Loucy (cell line): Measurements from ENCODE around the gene ACVRL1.

Experiments
- H2AFZ ChIP-seq: fragments of 200-600 bp; sonication (generic); 2 replicates; pipeline ENCODE4 v1.6.0; 2016; ENCODE audit warnings: antibody characterized with exemption, mild to moderate bottlenecking, low read length, moderate library complexity
- H3F3A ChIP-seq: fragments of 200-600 bp; 2 replicates; pipeline ENCODE4 v1.6.0; 2016; ENCODE audit warnings: antibody characterized with exemption, low read depth, mild to moderate bottlenecking
- H3K27me3 ChIP-seq: fragments of 200-600 bp; sonication (generic); 2 replicates; pipeline ENCODE4 v1.6.1; 2014; ENCODE audit warnings: low read length, mild to moderate bottlenecking; ENCODE audit not compliant: insufficient read depth, poor library complexity, severe bottlenecking
- H3K36me3 ChIP-seq: fragments of 200-600 bp; sonication (generic); 2 replicates; pipeline ENCODE4 v1.6.1; 2016; ENCODE audit warnings: low read length; ENCODE audit not compliant: insufficient read depth
- H3K4me1 ChIP-seq: fragments of 200-600 bp; sonication (generic); 2 replicates; pipeline ENCODE4 v1.5.1; 2014; ENCODE audit warnings: low read length, mild to moderate bottlenecking; ENCODE audit not compliant: insufficient read depth, poor library complexity, severe bottlenecking
- H3K4me2 ChIP-seq: fragments of 200-600 bp; sonication (generic); 2 replicates; pipeline ENCODE4 v1.6.0; 2014; ENCODE audit warnings: antibody characterized with exemption, low read length, low read depth, mild to moderate bottlenecking; ENCODE audit not compliant: poor library complexity, severe bottlenecking
- H3K4me3 ChIP-seq: fragments of 200-600 bp; sonication (generic); 2 replicates; pipeline ENCODE4 v1.5.1; 2014; ENCODE audit warnings: low read length, mild to moderate bottlenecking, mixed read lengths; ENCODE audit not compliant: poor library complexity, severe bottlenecking
- H3K79me2 ChIP-seq: fragments of 200-600 bp; sonication (generic); 2 replicates; pipeline ENCODE4 v1.6.1; 2014; ENCODE audit warnings: low read length; ENCODE audit not compliant: insufficient read depth
- H3K9ac ChIP-seq: fragments of 200-600 bp; sonication (generic); 2 replicates; pipeline ENCODE4 v1.6.0; 2014; ENCODE audit warnings: mild to moderate bottlenecking, low read depth, low read length, moderate library complexity; ENCODE audit not compliant: poor library complexity, severe bottlenecking
- H3K9me2 ChIP-seq: fragments of 200-600 bp; sonication (generic); replicated peaks from 2 replicates; pipeline ENCODE4 v1.6.1; 2016; ENCODE audit warnings: low read depth, low read length, mixed read lengths
- H3K9me3 ChIP-seq: fragments of 200-600 bp; sonication (generic); 2 replicates; pipeline ENCODE4 v1.6.1; 2014; ENCODE audit warnings: mild to moderate bottlenecking, antibody characterized with exemption, low read length, low read depth; ENCODE audit not compliant: insufficient read depth
- H4K20me1 ChIP-seq: fragments of 200-600 bp; sonication (generic); 2 replicates; pipeline ENCODE4 v1.6.0; 2014; ENCODE audit warnings: antibody characterized with exemption, low read length, mild to moderate bottlenecking; ENCODE audit not compliant: insufficient read depth, poor library complexity, severe bottlenecking
- EZH2phosphoT487 ChIP-seq: fragments of 200-600 bp; IDR thresholded peaks from 2 replicates; pipeline ENCODE4 v1.6.1; 2018; ENCODE audit warnings: antibody characterized with exemption, mild to moderate bottlenecking, moderate library complexity, borderline replicate concordance
- TF ChIP-seq, protein P1 (sequence below): fragments of 200-600 bp; sonication (generic); conservative IDR thresholded peaks from 2 replicates; pipeline ENCODE4 v1.5.1; 2014; ENCODE audit warnings: mild to moderate bottlenecking, antibody characterized with exemption, low read length

The ACVRL1 gene

DNA sequence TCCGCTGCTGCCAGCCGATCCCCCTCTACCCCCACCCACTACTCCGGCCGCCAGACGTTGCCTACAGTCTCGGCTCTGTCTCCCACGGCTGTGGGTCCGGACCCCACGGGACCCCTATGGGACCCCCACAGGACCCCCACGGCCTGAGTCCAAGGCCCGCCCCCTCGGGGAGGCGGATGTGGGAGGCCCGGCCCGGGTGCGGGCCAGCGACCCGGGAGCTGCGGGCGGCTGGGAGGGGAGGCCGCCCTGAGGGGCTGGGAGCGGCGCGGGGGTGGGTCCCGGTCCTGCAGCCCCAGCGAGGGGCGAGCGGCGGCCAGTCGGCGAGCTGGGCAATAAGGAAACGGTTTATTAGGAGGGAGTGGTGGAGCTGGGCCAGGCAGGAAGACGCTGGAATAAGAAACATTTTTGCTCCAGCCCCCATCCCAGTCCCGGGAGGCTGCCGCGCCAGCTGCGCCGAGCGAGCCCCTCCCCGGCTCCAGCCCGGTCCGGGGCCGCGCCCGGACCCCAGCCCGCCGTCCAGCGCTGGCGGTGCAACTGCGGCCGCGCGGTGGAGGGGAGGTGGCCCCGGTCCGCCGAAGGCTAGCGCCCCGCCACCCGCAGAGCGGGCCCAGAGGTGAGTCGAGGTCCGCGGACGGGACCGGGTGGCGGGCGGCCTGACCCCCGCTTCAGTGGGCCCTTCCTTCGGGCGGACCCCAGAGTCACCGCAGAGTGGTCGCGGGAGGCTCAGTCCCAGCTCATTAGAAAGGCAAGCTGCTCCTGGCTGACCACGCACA, at the start of gene ACVRL1:
TSS of gene ACVRL1 (plus strand) at position 422 of the 773 bp plus-strand sequence. CDS start 4,971 bp downstream, outside the sequence.
- no peak within 1 kb of the TSS for H3K4me2 ChIP-seq
- no peak for TF ChIP-seq EZH2phosphoT487
- TF ChIP-seq, protein P1, sequence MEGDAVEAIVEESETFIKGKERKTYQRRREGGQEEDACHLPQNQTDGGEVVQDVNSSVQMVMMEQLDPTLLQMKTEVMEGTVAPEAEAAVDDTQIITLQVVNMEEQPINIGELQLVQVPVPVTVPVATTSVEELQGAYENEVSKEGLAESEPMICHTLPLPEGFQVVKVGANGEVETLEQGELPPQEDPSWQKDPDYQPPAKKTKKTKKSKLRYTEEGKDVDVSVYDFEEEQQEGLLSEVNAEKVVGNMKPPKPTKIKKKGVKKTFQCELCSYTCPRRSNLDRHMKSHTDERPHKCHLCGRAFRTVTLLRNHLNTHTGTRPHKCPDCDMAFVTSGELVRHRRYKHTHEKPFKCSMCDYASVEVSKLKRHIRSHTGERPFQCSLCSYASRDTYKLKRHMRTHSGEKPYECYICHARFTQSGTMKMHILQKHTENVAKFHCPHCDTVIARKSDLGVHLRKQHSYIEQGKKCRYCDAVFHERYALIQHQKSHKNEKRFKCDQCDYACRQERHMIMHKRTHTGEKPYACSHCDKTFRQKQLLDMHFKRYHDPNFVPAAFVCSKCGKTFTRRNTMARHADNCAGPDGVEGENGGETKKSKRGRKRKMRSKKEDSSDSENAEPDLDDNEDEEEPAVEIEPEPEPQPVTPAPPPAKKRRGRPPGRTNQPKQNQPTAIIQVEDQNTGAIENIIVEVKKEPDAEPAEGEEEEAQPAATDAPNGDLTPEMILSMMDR = no peak

DNA sequence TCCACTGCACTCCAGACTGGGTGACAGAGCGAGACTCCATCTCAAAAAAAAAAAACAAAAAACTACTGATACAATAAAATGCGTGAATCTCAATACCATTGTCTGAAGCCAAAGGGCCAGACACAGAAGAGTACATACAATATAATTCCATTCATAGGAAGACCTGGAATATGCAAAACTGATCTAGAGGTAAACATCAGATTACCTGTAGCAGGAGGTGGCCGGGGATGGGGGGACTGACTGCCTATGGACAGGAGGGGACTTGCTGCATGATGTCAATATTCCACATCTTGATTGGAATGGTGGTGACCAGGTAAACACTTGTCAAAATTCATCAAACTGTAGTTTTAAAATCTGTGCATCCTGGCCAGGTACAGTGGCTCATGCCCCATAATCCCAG, 46.3 kb upstream of the ACVRL1 start:
- no peak for TF ChIP-seq EZH2phosphoT487
- no peaks in the 10 kb centered on the region for H3K27me3 ChIP-seq
- no peak overlapping the region for H2AFZ ChIP-seq
- H3K9me2 ChIP-seq = no peaks in the 10 kb centered on the region
- no peaks in the 10 kb centered on the region for H3F3A ChIP-seq
- no peaks in the 10 kb centered on the region for H3K9me3 ChIP-seq
- no peak overlapping the region for H3K4me2 ChIP-seq
- H3K9ac ChIP-seq = no peak overlapping the region
- H3K79me2 ChIP-seq = no peaks in the 10 kb centered on the region
- H3K36me3 ChIP-seq = no peaks in the 10 kb centered on the region
- H3K4me3 ChIP-seq = no peak overlapping the region
- no peaks in the 10 kb centered on the region for H4K20me1 ChIP-seq
- H3K4me1 ChIP-seq = no peaks in the 10 kb centered on the region

More for the DNA sequence above, at the start of gene ACVRL1:
- Histone ChIP-seq H3F3A (no peaks in the 10 kb centered on the region), H3K4me1 (peaks cover 34% of the 10 kb centered on the region), H3K9me3 (no peaks in the 10 kb centered on the region), H2AFZ (no peak within 1 kb of the TSS), H3K27me3 (no peaks in the 10 kb centered on the region), H3K9me2 (no peaks in the 10 kb centered on the region), H3K79me2 (no peaks in the 10 kb centered on the region), H4K20me1 (no peaks in the 10 kb centered on the region), H3K36me3 (no peaks in the 10 kb centered on the region), H3K4me3 (no peak within 1 kb of the TSS), H3K9ac (no peak within 1 kb of the TSS)

DNA sequence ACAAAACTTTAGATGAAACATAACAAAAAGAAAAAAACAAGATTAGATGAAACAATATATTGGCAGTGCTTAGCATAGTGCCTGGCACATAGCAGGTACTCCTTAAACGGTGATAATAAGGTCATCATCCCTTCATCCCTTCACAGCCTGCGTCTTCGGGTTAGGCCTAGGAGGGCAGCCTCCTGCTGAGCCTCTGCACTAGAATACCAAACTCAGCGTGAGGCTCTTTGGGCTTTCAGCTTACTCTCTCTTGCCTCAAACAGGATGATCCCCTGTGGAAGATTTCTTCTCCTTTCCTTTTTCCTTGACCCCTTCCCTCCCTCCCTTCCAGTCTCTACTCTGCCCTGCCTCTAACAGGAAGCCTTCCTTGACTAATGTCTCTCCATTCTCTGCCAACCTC, 44.4 kb upstream of the ACVRL1 start:
- TF ChIP-seq, protein P1 = no peak
- TF ChIP-seq EZH2phosphoT487 = no peak
- Histone ChIP-seq H4K20me1 (no peaks in the 10 kb centered on the region), H3K79me2 (no peaks in the 10 kb centered on the region), H3F3A (no peaks in the 10 kb centered on the region), H3K9ac (no peak overlapping the region), H3K4me3 (no peak overlapping the region), H3K27me3 (no peaks in the 10 kb centered on the region), H2AFZ (no peak overlapping the region), H3K9me3 (no peaks in the 10 kb centered on the region), H3K4me2 (no peak overlapping the region), H3K9me2 (no peaks in the 10 kb centered on the region), H3K36me3 (no peaks in the 10 kb centered on the region), H3K4me1 (no peaks in the 10 kb centered on the region)
